ENCODE measurements around the gene MPPED1.

Gene MPPED1

DNA sequence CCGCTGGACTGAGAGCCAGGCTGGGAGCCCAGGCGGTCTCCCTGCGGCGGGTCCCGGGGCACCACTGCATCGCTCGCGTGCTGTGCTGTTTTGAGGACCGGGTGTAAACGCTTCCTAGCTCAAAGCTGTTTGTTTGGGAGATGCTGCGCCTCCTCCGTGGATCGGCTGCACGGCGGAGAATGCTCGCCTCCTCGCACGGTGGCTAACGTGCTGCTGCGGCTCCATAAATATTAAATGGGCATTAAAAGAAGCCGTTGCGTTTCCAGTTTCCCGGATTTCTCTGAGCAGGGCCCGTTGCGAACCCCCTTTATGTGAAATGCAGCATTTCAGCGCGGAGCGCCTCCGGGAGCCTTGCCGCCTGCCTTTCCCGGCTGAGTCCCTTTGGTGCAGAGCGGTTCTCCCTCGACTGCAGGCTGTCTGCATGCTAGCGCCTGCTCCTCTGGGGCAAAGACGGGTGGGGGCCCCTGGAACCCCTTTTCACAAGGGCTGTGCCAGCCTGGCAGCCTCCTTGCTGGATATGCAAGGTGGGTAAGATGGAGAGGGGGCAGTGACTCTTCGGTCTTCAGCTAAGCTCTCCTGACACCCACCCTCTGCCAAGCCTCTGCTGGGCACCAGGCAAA, 9.3 kb downstream of the MPPED1 start:
- in situ Hi-C loops (cut with MboI; ENCODE audit: low sequenced_read_pairs, unreplicated experiment) = no loop called here
- TF ChIP-seq CTCF (IDR thresholded peaks at IDR 0.05; ENCODE audit: borderline replicate concordance, control extremely low read depth, extremely low read depth, insufficient read depth, missing control alignments) = no peak
- DNase-seq (ENCODE audit: low spot score) = no peak

DNA sequence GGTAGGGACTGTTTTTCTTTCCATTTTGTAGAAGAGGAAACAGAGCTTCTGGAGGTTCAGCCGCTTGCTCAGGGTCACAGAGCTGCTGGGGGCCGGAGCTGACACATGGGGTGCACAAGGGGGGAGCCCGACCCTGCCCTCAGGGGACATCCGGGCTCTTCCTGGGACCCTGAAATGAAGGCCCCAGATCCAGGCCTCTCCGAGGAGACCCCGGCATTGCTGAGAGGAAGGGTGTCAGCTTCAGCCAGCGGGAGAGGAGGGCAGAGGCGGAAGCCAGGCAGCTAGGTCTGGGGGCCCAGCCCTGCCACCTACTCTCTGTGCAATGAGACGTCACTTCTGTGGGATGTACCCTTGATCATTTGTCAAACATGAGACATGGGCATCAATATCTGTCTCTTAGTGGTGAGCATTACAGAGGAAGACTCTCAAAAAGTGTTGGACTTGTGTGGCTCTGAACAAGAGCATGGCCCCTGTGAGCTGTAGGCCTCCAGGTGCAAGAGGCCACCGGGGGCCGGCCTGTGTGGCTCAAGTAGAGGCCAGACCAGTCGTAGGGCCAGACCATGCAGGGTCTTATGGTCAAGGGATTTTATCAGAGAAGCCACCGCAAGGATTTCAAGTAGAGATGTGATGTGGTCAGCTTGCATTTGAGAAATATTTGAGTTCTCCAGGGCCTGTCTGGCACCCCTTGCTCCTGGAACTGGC, 10.3 kb downstream of the MPPED1 start:
- TF ChIP-seq CTCF (IDR thresholded peaks at IDR 0.05; ENCODE audit: borderline replicate concordance, control extremely low read depth, extremely low read depth, insufficient read depth, missing control alignments) = no peak
- DNase-seq (ENCODE audit: low spot score) = no peak
- in situ Hi-C loops (cut with MboI; ENCODE audit: low sequenced_read_pairs, unreplicated experiment) = no loop called here

DNA sequence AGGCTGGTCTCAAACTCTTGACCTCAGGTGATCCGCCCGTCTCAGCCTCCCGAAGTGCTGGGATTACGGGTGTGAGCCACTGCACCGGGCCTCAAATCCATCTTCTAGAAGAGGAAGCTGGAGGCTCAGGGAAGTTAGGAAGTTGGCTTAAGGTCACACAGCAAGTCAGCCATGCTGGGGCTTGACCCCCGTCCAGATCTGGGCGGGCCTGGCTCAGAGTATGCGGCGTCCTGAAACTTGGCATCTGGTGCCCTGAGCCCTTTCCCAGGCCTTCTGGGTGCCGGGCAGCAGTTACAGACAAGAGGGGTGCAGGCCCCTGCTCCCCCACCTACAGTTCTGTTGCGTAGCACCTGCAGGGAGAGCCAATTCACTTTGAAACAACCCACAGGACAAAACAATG, 11.2 kb downstream of the MPPED1 start:
- TF ChIP-seq CTCF (IDR thresholded peaks at IDR 0.05; ENCODE audit: borderline replicate concordance, control extremely low read depth, extremely low read depth, insufficient read depth, missing control alignments) = no peak
- no peak for DNase-seq (ENCODE audit: low spot score)
- in situ Hi-C loops (cut with MboI; ENCODE audit: low sequenced_read_pairs, unreplicated experiment) = no loop called here

DNA sequence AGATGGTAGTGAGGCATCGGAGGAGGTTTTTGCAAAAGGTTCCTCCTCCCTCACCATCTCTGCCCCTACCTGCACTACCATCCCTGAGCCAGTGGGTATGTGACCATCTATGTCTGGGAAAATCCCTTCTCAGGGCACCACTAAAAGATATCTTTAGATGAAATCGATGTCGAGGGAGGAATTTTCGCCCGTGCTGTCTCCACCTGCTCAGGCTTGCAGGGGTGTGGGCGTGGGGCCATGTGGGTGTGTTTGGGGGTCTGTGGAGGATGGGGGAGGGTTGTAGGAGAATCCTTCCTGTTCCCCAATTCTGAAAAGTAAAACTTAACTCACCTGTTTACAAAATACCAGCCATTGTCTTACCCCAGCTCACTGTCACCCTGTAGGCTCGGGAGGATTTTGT, 12.4 kb downstream of the MPPED1 start:
- TF ChIP-seq CTCF (IDR thresholded peaks at IDR 0.05; ENCODE audit: borderline replicate concordance, control extremely low read depth, extremely low read depth, insufficient read depth, missing control alignments) = no peak
- no peak for DNase-seq (ENCODE audit: low spot score)
- in situ Hi-C loops (cut with MboI; ENCODE audit: low sequenced_read_pairs, unreplicated experiment) = no loop called here

DNA sequence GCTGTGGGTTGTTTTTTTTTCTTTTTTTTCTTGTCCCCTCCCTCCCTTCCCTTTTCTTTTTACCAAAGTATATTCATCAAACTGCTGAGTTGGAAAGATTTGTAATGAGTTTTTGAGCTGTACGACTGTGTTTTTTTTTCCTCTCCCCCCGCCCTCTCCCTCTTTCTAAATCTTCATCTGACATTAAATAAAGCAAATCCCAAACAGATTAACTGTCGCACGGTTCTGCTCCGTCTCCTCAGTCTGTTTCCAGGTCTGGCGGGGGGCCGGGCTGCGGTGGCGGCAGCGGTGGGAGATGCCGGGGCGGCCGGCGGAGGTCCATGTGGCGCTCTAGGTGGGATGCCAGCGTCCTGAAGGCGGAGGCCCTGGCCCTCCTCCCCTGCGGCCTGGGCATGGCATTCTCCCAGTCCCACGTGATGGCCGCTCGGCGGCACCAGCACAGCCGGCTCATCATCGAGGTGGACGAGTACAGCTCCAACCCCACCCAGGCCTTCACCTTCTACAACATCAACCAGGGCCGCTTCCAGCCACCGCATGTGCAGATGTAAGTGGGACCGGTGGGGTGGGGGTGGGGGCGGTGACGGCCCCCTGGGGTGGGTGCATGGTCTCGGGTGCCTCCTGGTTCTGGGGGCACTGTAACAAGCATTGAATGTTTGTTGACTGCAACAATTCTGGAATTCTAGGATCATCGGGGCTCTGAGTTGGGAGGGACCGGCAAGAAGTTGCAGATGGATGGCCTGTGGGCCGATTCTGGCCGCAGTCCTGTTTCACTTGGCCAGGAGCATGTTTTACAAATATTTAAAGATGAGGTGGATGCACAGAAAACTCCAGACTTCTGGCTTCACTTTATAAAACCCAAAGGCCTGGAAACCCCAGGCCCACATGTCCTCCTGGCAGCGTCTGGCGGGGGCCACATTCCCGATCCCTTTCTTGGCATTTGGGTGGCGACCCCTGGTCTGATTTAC, 13.1 kb downstream of the MPPED1 start:
- no peak for TF ChIP-seq CTCF (IDR thresholded peaks at IDR 0.05; ENCODE audit: borderline replicate concordance, control extremely low read depth, extremely low read depth, insufficient read depth, missing control alignments)
- DNase-seq (ENCODE audit: low spot score) = no peak
- in situ Hi-C loops (cut with MboI; ENCODE audit: low sequenced_read_pairs, unreplicated experiment) = no loop called here

- in situ Hi-C loops (cut with MboI; ENCODE audit: low sequenced_read_pairs, unreplicated experiment) = no loop called here
Measured at GRCh38 chr22:43425976-43426785, 14.4 kb downstream of the MPPED1 start.

More at GRCh38 chr22:43425976-43426785, 14.4 kb downstream of the MPPED1 start:
- TF ChIP-seq CTCF (IDR thresholded peaks at IDR 0.05; ENCODE audit: borderline replicate concordance, control extremely low read depth, extremely low read depth, insufficient read depth, missing control alignments) = no peak
- DNase-seq (ENCODE audit: low spot score) = no peak
